NCI-H146 treated with DMSO at 0.1 percent for 48 hours (cell line): ENCODE results near the gene GALNT5.
"Not testable (repeated sequence)": the region's sequence is repeated elsewhere in the genome, so short reads cannot be mapped to it uniquely, and the experiment has no call there.

Experiments
- DNase-seq: peaks from one replicate; lab custom pipeline; 2025; ENCODE audit not compliant: unreplicated experiment; lab: John Stamatoyannopoulos, UW

GALNT5 gene

DNA sequence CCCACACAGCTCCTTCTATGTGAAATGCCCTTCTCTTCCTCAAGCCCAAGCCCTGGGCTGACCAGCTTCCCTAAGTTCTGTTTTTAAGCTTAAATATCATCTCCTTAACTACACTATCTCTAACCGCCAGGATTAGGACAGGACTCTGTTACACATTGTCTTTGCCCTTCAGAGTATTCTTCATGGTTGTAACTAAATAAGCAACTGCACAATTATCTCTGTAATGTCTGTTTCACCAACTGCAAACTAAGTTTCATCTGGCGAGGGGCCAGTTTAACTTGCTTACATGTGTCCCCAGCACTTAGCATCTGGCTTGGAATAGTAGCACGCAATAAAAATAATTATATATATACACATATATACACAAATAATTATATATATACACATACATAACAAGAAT is 69.2 kb downstream of the GALNT5 start:
- DNase-seq = no peak

DNA sequence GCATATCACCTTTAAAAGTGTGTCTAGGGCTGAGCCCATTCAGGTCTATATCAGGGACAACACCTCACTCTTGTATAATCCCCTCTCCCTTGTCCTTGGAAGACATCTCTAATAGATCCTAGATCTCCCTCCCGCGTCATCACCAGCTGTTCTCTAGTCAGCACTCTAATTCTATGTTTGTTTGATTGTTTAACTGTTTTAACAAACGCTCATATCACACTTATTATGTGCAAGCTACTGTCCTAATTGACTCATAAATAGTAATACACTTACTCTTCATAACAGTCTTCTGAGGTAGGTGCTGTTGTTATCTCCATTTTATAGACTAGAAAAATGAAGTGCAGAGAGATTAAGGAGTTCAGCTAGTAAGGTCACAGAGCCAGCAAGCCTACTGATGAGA is 69.7 kb downstream of the GALNT5 start:
- DNase-seq = no peak

DNA sequence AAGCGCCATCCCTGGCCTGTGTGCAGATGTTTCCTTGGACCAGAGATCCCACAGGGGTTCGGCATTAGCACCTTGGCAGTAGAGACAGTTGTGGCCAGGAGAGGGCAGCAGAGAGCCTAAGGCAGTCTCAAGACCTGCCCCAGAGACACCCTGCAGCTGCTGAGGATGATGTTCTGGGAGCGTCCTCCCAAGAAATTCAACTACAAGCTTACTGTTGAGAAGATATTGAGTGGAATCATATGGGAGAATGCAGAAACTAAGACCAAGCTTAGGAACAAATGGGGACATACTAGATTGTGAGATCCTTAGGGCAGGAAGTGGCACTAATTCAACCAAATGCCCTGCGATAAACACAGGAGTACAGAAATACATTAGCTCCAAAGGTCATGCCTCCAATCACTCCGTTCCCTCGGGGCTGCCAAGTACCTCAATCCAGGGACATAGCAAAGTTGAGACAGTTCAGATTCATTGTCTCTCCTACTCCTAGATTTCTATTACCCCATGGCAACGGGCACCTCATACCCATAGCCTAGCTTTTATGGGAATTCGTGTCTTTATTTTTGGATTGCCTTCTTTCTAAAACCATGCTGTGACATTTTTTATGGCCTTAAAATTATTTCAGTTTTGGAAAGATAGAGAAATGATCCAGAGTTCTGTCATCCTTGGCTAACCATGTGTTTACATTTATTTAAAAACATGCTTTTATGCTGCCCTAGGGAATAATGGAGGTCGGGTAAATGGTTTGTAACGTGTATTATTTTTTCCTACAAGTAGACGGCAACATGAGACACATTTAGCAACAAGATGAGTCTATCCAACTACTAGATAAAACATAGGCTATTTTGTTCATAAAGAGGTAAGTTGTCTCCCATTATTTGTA is 70.4 kb downstream of the GALNT5 start:
- DNase-seq = peak; percentile 39

DNA sequence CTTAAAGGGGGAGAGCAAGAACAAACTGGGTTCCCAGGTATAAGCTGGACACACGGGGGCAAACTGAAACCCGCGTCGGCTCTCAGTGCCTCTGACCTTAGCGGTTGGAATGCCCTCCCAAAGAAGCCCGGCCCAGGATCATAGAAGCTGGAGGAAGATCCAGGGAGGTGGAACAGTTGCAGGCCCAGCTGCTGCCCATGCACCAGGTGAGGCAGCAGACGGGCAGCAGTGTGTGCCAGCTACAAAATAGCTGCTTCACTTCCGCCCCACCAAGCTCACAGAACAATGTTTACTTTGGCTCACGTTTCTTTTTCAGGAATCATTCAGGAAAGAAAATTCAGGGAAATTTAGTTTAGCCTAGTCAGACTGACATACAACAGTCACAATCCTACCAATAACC is 72.0 kb downstream of the GALNT5 start:
- DNase-seq = peak; percentile 50

DNA sequence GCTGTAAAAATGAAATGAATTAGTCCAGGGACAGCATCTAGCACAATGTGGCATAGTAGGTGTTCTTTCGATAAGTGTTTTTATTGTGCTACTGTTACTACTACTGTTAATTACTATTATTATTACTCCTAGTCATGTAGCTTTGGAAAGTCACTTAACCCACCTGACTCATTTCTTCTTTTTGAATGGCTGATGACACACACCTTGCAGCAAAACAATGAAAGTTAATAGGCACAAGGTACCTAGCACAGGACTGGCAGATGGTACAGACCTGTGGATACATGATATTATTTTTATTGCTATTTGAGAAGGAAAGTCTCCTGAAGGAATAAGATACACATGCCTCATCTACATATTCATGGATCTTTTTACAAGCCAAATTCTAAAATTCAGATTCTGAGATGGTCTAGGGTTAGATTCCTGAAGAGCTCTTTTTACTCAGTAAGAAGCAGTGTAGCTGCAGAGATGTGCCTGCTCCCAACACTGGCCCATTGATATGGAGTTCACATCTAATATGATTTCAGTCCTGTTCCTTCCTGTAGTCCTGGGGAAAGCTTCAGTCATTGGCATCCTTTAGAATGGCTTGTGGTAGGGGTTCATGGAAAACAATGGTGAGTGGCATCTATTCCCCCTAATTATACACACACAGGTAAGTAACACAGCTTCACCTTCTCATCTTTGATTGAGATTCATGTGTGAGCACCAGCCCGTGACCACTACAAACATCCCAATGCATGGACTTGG is 76.0 kb downstream of the GALNT5 start:
- DNase-seq = no peak

DNA sequence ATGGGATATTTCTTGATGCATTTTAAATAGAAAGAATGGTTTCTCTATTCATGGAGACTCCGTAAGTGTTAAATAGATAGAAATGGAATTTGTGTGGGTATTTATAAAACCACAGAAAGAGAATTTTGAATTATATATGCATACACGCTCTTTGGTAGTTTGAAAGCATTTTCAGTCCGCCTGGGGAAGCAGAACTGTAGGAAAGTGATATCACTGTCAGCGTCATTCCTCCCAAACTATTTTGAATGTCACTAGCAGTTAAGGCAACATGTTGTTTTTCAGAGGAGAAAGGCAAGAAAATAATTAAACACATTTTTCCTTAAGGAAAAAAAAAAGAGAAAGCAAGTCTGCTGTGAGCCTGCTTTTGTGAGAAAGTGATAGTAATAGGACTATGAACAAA is 76.8 kb downstream of the GALNT5 start:
- DNase-seq = no peak

DNA sequence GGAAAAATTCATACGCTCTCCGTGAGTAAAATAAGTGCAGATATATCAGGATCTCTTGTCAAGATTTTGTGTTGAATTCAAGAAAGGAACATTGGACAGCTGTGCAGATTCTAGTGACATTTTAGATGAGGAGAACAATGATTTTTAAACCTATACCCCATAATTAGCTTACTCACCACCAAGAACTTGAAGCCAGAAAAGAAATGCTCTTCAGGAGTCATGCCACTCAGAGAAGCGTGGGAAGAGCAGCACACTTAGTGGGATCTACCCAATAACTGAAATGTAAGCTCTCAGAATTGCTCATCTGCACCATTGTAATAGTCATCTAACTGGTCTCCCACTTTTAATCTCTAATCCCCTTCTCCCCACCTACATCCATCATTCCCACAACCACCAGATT is 77.3 kb downstream of the GALNT5 start:
- no peak for DNase-seq

DNA sequence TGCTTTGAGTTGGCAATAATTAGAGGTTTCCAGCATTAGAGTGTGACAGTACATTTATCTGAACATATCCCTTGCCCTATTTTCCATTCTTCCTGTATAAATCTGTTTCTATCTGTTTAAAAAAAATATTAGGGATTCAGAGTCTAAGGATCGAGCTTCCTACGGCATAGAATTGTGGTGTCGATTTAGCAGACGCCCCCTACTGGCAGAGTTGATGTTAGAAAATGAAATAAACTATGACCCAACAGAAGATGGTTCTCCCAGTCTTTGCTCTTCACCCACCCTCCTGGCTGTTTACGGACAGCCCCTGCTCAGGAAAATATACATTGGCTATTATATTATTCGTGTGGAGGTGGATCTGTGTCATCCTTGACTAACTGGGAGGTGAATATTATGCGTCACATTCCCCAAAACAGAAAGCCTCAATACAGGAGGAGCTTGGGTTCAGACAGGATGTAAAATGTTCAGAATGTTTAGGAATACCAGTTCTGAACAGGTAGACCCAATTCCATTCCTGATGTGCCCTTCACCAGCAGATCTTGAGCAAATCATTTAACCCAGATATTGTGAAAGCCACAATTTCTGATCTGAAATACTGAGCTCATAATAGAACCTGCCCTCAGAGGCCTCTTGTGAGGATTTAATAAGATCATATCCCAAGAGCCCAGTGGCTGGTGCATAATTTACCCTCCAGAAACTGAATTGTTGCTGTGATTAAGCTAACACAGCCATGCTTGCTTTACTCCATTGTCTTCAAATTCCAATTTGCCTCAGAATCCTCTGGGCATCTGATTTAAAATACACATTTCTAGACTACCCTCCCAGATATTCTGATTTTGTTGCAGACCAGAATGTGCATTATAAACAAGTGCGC is 78.9 kb downstream of the GALNT5 start:
- DNase-seq = peak; percentile 14

DNA sequence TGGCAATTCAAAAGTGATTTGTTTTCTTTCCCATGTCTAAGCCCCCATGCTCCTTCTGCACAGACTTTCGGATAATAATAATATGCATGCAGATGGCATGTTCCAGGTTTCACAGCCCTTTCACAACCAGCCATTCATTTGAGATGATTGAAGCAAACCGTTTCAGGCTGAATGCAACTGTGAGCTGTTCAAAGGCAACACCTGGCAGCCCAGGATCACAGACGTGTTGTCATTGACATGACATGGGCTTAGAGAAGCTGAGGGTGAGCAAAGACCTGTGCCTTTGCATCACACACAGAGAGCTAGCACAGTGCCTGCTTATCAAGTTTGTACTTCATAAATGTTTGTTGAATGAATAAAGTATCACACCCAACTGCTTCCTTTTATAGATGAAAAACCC is 80.5 kb downstream of the GALNT5 start:
- DNase-seq = no peak

DNA sequence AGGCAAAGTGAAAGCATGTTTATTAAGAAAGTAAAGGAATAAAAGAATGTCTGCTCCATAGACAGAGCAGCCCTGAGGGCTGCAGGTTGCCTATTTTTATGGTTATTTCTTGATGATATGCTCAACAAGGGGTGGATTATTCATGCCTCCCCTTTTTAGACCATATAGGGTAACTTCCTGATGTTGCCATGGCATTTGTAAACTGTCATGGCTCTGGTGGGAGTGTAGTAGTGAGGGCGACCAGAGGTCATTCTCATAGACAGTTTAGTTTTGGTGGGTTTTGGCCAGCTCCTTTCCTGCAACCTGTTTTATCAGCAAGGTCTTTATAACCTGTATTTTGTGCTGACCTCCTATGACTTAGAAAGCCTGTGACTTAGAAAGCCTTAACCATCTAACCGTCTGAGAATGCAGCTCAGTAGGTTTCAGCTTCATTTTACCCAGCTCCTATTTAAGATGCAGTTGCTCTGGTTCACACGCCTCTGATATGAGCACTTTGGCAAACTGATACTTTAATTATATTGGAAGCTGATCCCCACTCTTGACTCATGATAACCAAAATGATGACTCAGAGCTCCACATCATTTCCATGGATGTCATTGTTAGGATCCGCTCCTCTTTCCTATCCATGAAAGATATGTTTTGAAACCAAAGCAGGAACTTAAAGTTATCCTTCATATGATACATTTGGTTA is 82.6 kb downstream of the GALNT5 start:
- DNase-seq = no peak

DNA sequence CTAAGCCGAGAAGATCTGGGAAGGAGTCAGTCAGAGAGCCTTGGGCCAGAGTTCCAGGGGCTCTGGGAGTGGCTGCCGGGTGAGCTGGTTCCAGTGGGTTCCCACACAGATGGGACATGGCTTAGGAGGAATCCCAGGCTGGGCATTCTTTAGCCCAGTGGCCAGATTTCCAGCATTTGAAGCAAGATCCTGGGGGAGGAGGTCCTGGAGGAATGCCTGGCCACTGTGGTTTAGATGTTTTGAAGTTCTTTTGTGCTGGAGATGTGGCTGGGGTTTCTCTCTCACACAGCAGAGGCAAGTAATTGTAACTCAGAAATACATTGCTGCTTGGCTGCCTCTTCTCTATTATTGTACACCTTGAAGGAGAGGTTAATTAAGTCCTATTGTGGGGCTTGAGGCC is 83.9 kb downstream of the GALNT5 start:
- not testable (repeated sequence) for DNase-seq

DNA sequence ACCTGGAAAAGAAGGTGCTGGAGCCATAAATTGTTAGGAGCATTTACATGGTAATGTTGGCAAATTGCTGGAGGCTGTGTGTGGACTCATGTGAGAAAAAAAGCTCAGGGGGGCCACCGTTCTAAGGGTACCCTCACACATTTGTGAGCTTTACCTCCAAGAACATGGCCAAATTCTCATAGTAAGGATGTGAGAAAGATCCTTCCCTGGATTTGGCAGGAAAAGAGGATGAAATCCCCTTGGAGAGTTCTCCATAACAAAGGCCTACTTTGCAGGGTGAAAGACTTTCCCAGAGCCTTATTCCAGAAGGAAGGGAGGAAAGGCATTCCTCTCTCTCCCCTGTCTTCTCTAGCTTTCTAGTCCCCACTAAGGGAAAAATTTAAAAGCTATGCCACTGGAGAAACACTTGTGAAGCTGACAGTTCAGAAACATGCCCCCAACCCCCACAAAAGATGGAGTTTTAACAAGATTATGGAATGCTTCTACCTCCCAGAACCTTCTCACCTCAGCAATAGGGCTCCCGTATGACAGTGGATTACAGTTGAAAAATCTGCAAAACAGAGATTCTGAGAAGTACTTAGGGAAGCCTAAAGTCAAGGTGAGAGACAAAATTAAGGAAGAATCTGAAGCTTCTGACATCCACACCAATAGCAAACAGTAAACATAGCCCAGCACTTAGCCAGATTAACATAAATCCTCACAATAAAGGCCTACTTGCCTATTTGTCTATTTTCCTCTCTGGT is 88.3 kb downstream of the GALNT5 start:
- no peak for DNase-seq

DNA sequence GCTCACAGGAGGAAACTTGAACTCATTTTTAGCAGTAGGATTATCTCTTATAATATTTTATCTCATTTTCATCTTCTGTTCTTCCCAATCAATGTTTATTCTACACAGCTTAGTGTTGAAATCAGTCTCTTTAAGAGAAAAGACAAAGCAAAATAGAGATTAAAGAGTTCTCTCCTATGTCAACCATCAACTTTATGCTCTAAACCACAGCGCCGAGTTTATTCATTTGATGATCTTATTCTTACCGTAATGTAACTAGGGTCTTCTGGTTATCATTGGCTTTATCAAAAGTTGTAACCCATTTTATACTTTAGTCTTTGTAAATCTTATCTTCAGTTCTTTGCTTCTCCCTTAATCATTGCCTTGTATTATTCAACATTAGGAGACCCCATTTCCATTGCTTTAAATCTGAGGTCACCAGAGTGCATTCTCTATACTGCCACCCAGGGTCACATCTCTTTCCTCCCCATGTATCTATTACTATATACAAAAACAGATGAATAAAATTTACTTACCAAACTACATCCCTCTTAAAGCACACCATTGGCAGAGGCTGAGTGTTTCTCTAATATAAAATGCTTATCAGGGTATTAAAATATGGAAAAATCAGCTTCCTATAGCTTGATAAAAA is 90.9 kb downstream of the GALNT5 start:
- no peak for DNase-seq

DNA sequence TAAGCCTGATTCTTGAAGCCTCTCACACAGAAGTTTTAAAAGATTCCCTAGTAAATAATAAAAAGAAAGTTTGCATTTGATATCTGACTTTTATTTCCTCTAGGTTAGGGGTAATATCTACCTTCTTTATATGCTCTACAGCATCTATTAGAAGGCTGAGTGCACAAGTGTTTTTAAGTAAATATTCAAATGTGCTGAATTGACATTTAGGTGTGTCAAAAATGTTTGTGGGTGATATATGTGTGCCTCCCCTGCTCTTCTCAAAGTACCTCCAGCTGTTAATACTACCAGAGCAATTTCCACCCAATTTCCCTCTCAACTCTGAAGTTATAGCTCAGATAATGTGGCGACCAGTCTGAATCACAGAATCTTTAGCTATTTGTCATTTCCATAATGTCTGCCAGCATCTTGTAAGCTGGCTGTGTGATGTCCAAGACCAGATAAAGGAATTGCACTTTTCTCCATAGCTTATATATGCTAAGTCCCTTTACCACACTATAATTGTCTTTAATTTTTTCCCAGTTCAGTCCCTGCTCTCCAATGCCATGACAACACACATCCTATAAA is 92.5 kb downstream of the GALNT5 start:
- DNase-seq = no peak

DNA sequence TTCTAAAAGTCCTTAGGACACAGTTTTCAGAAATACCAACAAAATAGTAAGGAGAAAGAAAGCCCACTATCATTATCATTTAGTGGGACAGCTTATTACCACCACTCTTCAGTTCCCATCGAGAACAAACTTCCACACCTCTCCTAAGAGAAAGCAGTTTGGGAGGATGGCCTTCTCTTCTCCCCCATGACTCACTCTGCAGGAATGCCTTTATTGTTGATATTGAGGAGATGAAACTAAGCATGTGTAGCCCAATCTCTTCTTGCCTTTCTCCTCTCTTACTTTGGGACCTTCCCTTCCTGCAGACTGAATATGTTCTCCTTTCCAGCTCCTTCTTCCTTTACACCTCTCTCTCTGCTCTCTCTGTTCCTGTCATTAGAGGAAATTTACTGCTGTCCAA is 98.1 kb downstream of the GALNT5 start:
- DNase-seq = no peak

DNA sequence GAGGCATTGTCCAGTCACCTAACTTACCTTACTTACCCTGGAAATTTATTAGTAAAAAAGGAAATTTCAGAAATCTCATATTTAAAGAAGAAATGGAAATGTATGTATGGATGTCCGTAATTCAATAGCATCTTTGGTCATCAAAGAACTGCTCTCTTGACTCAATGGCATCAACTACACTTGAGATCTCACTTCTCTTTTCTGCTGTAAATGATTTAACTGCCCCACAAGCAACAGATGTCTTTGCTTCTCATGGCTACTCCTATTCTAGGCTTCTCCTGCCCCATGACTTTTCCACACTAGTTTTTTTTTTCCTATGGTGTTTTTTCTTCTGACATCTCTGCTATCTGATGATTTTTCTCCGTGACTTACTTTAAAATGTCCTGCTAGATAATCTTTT is 102.1 kb downstream of the GALNT5 start:
- no peak for DNase-seq

DNA sequence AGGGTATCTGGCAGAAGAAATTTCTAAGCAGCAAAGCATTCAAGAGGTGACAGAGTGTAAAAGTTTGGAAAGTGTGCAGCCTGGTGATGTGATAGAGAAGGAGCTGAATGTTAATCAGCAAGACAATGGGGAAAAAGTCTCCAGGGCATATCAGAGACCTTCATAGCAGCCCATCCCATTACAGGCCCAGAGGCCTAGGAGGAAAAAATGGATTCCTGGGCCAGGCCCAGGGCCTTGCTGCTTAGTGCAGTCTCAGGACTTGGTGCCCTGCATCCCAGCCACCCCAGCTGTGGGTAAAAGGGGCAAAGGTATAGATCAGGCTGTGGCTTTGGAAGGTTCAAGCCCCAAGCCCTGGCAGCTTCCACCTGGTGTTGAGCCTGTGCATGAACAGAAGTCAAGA is 104.0 kb downstream of the GALNT5 start:
- DNase-seq = no peak

DNA sequence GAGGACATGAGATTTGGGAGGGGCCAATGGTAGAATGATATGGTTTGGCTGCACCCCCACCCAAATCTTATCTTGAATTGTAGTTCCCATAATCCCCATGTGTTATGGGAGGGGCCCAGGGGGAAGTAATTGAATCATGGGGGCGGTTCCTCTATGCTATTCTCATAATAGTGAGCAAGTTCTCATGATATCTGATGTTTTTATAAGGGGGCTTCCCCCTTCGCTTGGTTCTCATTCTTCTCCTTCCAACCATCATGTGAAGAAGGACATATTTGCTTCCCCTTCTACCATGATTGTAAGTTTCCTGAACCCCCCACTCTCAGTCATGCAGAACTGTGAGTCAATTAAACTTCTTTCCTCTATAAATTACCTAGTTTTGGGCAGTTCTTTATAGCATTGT is 105.1 kb downstream of the GALNT5 start:
- no peak for DNase-seq

DNA sequence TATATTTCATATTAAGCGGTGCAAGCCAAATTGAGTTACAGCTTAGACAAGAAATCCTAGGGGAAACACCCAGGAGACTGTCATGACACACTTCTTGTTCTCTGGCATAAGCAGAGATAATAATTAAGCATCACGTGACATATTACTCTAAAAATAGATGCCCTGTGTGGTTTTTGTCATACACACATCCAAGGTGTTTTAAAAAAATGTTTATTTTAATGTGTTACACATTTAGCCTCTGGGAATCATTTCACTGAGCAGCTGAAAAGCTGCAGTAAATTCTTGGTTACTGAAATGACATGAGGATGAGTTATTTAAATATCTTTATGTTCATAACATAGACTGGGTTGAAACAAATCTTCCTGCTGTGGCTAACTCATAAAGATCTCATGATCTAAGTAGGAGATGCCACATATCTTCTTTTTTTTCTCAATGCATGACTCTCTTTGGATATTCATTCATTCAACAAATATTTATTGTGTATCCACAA is 106.2 kb downstream of the GALNT5 start:
- DNase-seq = no peak
